ENCODE measurements around the gene AOC2. TPM values are rescaled to one million over a fixed set of nuclear protein-coding genes. Genes with fewer than 3 reads are reported as not detected.

AOC2 gene
- total RNA-seq, 1 donor: 0.72 TPM

- no peak overlapping the region for H3K4me3 ChIP-seq (ENCODE audit: low read depth, low read length)
- no peak for TF ChIP-seq CTCF (IDR thresholded peaks at IDR 0.05; ENCODE audit: insufficient read depth, low read length)
- no peak for DNase-seq (ENCODE audit: low read depth)
Measured at GRCh38 chr17:42844761-42845555, 578 bp downstream of the AOC2 start.

GRCh38 chr17:42845556-42845917 is 1.2 kb downstream of the AOC2 start:
- DNase-seq (ENCODE audit: low read depth): no peak
- H3K4me3 ChIP-seq (ENCODE audit: low read depth, low read length): no peak overlapping the region
- no peak for TF ChIP-seq CTCF (IDR thresholded peaks at IDR 0.05; ENCODE audit: insufficient read depth, low read length)

GRCh38 chr17:42845918-42846593 is 1.7 kb downstream of the AOC2 start:
- no peak overlapping the region for H3K4me3 ChIP-seq (ENCODE audit: low read depth, low read length)
- DNase-seq (ENCODE audit: low read depth): no peak
- no peak for TF ChIP-seq CTCF (IDR thresholded peaks at IDR 0.05; ENCODE audit: insufficient read depth, low read length)

GRCh38 chr17:42846594-42847280 is 2.4 kb downstream of the AOC2 start:
- TF ChIP-seq CTCF (IDR thresholded peaks at IDR 0.05; ENCODE audit: insufficient read depth, low read length): no peak

GRCh38 chr17:42848093-42848492 is 3.7 kb downstream of the AOC2 start:
- no peak overlapping the region for H3K4me3 ChIP-seq (ENCODE audit: low read depth, low read length)
- no peak for TF ChIP-seq CTCF (IDR thresholded peaks at IDR 0.05; ENCODE audit: insufficient read depth, low read length)
- DNase-seq (ENCODE audit: low read depth): no peak

More at GRCh38 chr17:42846594-42847280, 2.4 kb downstream of the AOC2 start:
- no peak overlapping the region for H3K4me3 ChIP-seq (ENCODE audit: low read depth, low read length)
- DNase-seq (ENCODE audit: low read depth): peak; percentile 41

GRCh38 chr17:42849031-42849430 is 4.7 kb downstream of the AOC2 start:
- H3K4me3 ChIP-seq (ENCODE audit: low read depth, low read length): no peak overlapping the region
- TF ChIP-seq CTCF (IDR thresholded peaks at IDR 0.05; ENCODE audit: insufficient read depth, low read length): no peak
- no peak for DNase-seq (ENCODE audit: low read depth)

Data from fibroblast of the aortic adventitia (primary cell).